Measurements from ENCODE around the gene GPATCH2L.

The GPATCH2L gene

GRCh38 chr14:76136476-76137110 is 15.1 kb upstream of the GPATCH2L start:
- no peak for DNase-seq

DNA sequence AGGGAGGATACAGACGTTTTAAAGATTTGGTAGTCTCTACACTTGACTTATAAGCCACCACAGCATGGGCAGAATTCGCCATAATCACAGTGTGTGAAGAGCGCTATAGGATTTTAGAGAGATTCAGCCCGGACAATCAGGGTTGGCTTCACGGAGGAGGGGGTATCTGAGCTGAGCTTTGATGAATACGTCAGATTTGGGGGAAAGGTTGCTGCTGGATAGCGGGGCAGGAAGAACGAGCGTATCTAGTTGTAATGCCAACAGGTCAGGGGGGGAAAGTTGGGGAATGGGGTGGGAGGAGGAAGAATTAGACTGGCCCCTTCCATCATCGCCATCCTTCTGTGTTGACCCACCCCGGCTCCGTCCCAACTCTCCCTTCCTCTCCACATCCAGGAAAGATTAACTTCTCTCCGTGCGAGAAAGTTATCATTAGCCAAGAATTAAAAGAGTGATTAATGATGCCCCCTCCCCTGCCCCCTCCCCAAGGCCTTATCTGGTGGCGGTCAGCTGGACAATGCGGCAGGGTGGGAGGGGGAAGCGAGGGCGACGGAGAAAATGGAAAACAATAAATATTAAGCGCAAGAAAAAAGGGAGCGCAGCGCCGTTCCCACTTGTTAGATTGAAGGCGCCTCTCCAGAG is 13.5 kb upstream of the GPATCH2L start:
- DNase-seq, result no peak

DNA sequence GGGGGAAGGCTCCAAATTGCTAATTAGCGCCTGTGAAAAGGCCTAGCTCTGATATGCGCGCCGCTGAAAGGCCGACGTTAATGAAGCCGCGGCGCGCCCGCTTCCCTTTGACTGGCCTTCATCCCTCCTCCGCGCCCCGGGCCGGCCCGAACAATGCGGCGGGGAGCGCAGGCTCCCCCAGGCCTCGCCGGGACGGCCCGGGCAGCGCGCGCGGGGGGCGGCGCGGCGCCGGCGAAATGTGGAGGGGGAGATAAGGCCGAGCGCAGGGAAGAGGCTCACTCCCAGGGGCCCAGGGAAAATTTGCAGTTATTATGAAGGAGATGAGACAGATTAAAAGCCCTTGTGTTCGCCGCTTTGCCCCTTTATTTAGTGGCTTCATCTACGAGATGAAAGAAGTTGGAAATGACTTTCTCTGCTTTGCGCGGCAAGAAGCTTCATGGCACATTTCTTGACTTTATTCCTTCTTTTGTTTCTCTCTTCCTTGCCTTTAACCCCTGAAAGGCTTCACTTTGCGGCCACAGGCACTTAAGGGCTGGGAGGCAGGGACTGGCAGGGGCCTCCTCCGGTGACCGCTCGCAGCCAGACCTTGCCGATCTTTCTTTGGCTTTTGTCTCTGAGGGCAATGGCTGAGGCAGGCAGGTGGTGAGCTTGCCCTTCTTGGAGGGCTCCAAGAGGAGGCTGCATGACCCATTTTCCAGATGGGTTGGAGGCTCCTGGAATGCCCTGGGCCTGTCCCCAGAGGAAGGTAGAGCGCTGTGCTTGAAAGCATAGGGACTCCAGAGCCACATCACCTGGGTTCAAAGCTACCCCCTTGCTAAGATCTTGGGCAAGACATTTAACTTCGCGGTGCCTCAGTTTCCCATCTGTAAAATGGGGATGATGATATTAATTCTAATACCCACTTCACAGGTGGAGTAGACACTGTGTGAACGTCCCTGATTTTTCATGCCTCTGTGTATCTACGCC is 12.7 kb upstream of the GPATCH2L start:
- DNase-seq, result no peak

GRCh38 chr14:76143642-76144041 is 8.1 kb upstream of the GPATCH2L start:
- no peak for DNase-seq

DNA sequence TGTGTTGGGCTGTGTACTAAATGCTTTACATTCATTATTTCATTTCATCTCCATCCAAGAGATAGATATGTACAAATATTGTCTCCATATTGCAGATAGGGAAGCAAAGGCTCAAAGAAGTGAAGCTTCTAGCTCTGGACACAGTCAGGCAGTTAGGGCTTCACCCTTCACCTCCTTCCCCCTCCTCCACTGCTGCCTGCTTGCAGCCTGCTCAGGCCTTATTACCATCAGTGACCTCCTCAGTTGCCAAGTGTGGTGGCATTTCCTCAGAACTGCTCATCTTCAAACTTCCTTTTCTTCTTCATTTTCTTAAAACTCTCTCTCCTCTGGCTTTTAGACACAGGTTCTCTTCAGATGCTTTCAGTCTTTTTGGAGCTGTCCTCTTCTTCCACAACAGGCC is 4.7 kb upstream of the GPATCH2L start:
- no peak for DNase-seq

DNA sequence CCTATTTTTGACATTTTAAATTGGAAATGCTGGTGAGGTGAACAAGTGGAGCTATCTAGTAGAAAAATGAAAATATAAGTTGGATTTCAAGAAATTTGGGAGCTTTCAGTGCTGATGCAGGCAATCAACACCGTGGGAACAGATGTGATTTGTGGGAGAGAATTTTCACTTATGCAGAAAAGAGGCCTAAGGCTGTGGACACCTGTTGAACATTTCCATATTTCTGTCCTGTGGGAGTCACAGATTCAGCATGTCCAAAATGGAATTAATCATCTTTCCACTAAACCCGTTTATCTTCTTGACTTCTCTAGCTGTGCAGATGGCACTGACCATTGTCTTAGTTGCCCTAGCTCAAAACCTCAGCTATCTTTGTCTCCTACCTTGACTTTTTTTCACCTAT is 2.5 kb upstream of the GPATCH2L start:
- no peak for DNase-seq

GRCh38 chr14:76152333-76152681 is 585 bp downstream of the GPATCH2L start:
- peak; percentile 31 to 52 for DNase-seq

- no peak for DNase-seq
Observed at GRCh38 chr14:76153919-76154318, 2.2 kb downstream of the GPATCH2L start.

GRCh38 chr14:76154539-76155126 is 2.9 kb downstream of the GPATCH2L start:
- no peak for DNase-seq

DNA sequence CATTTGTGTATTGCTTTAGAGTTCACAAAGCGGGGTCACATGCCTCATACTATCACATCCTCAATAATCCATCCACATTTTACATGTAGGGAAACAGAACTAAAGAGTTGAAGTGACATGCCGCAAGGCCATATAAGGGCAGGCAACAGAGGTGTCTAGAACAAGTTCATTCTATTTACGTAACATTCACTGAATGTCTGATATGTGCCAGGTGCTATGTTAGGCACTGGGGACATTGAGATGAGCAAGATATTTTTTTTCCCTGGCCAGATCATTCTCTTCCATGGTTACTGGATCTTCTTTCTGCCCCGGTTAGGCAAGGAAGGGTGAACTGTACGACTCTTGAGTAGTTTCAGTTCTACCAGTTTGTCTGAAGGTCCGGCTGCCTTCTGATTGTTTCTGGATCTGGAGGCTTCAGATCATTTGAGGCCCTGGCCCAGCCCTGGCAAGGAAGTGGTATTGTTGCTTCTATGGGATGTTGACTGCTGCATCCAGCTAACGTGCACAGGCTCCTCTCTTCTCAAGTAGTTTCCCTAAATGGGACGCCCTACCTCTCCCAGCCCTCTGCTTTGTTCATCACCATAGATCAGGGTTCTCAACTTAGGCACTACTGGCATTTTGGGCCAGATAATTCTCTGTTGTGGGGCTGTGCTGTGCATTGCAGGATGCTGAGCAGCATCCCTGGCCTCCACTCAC is 12.1 kb downstream of the GPATCH2L start:
- DNase-seq, result no peak

GRCh38 chr14:76168531-76168930 is 16.8 kb downstream of the GPATCH2L start:
- no peak for DNase-seq

DNA sequence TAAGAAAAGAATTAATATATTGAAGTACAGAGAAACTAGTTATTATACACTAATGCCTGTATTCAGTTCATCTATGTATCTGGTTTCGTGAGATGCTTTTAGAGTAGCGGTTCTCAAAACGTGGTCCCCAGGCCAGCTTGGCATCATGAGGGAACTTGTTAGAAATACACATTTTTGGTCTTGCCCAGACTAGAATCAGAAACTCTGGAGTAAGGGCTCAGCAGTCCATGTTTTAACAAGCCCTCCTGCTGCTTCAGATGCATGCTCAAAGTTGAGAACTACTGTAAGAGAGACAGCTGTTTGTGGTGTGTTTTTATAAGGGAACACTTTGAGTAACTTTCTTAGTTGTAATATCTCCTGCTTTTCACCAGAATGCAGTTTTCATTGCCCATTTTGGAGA is 18.1 kb downstream of the GPATCH2L start:
- DNase-seq, result no peak

DNA sequence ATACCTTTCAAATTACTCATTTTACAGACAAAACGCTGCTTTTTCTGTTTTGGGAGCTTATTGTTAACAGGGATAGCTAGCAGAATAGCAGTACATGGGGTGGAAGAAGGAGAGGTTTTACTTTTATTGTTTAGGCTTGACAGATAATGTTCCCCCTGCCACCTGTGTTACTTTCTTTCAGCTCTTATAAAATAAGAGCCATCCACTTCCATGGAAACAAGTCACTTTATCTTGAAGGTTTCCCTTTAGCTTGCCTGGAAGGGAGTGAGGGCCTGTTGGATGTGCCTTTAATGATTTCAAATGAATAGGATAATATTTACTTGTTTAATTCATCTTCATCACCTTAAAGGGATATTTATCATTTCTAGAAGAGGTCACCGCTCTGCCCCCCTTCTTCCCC is 23.3 kb downstream of the GPATCH2L start:
- no peak for DNase-seq

DNA sequence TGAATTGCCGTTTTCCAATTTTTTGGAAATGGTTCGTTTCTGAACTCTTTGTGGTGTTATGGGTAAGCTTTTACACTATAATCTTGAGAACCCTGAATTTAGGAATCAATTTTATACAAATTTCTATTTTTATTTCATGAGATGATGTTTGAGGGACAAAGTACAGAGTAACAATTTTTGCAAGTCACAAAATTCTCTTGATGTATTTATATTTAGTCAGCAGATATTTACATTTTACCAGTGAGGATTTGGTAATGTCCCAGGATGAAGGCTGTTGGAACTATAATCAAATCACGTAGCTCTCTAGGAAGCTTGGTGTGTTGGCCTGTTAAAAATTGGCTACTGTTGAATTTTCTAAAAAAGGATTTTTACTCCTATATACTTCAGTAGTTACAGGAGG is 24.2 kb downstream of the GPATCH2L start:
- DNase-seq, result no peak

DNA sequence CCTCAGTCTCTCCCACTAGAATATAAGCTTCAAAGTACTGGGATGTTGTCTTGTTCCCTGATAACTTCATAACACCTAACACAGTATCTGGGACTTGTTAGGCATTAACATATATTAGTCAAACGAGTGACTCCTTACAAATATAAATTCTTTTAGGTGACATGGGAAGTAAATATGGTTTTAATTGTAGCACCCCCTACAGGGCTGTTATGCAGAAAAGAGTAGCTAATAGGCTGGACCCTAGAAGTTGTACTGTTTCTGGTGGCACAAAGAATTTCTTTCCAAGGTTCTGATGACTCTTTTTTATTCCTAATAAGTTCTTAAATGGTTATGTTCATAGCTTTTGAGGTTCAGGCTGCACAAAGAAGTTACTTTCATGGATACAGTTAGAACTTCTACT is 29.8 kb downstream of the GPATCH2L start:
- no peak for DNase-seq

DNA sequence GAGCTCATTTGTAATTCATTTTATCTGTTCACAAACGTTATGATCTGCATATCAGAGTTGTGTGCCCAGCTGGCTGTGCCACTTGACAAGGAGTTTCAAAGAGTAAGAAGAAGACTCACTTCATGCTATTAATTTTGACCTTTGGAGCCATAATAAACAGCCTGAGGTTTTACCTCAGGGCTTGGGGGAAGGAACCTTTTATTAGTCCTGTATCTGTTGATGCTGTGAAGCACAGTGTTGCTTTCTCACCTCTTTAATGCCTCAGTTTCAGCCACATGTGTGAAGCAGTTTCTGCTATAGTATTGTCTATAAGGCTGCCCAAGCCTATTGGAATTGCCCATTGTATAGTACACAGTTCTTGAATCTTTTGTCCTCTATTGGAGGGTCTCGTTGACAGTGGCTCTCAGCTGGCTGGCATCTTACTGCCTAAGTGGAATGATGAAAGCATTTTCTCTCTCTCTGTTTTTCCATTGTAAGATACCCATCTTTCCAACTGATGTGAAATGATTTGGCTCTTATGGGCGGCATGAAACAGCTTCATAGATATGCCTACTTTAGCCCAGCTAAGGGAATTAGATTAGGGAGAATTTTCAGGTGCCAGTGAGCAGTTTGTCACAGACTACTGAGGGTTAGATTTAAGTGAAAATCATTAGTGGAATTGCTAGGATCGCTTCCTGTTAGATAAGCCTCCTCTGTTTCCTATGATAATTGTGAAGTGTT is 34.7 kb downstream of the GPATCH2L start:
- DNase-seq, result no peak

DNA sequence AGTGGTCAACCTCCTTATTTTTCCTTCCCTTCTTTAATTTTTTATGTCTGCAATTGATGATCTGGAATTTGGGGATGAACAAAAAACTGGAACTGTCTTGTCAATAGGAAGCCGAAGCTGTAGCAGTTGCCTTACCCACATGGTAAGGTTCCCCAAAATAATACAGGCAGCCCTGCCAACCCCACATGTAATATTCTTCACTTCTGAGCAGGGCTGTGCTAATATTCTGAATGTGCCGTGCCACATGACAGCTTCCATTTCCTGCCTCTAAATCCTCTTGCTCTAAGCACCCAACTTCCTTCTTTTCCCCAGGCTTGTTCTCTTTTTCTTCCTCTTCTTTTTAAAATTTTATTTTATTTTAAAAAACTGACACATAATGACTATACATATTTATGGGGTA is 39.6 kb downstream of the GPATCH2L start:
- DNase-seq, result no peak

GRCh38 chr14:76193696-76194095 is 42.0 kb downstream of the GPATCH2L start:
- DNase-seq, result no peak

GRCh38 chr14:76194327-76194726 is 42.6 kb downstream of the GPATCH2L start:
- no peak for DNase-seq

DNA sequence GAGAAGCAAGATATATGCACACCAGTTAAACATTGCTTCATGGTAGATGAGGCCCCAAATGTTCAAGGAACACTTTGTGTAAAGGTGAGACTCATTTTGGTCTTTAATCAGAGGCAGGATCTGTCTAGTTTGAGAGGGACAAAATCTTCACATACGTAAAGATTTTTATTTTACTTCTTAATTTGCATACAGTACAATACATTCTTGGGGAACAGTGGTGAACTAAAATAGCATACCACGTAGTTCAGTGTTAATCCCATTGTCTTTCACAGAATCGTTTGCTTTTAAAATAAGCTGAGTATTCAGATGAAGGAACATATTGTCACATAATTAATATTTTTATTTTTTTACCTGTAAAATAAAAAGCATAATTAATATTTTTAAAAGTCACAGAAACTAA is 43.3 kb downstream of the GPATCH2L start:
- no peak for DNase-seq

- no peak for DNase-seq
Observed at GRCh38 chr14:76196980-76197695, 45.4 kb downstream of the GPATCH2L start.

DNA sequence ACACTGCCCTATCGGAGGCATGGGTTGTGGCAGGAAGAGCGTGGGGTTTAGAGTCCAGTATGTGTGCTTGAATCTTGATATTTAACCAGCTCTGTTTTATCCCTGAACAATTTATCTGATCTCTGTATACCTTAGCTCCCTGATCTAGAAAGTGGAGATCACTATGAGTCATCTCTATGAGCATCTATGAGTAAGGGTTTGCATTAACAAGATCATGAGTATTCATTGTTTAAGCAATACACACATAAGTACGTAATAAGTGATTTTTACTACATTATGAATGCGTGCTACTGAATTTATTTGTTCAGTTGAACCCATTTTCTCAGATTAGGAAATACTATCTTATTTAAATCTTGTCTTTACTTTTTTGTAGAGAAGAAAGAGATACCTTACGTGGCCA is 49.4 kb downstream of the GPATCH2L start:
- no peak for DNase-seq

All from SHP77 (cell line).